ENCODE measurements around the gene TMCC1. TPM values are rescaled to one million over a fixed set of nuclear protein-coding genes. Genes with fewer than 3 reads are reported as not detected.

The TMCC1 gene
- total and polyA plus RNA-seq, 2 donors (not counting 3 experiments of a cell fraction or from before 2014, with no cell fraction given): 17.4 to 38.4 TPM

DNA sequence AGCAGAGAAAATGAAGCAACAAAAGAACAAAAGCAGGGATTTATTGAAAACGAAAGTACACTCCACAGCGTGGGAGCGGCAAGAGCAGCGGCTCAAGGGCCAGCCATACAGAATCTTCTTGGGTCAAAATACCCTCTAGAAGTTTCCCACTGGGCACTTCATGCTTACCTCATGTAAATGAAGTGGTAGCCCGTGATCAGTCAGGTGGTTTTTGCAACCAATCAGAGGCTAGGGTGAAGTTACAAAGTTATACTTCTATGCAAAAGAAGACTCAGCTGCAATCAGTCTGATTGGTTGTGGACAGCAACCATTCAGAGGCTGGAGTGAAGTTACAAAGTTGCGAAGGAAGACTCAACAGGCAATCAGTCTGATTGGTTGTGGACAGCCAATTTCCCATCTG is 43.2 kb upstream of the TMCC1 start:
- BruUV-seq (replicated peaks): no TSS peak
- DNase-seq (ENCODE audit: low read depth, low spot score) (peak; percentile 60), FAIRE-seq (peak; percentile 86)
- Histone ChIP-seq H3K4me2 (ENCODE audit: insufficient read depth, low read length) (peak overlapping the region; percentile 20), H3K9me1 (replicated peaks; ENCODE audit: control insufficient read depth, extremely low read depth, insufficient read depth, low read length) (no peaks in the 10 kb centered on the region), H3K4me3 (replicated peaks in 1 of 3; ENCODE audit: insufficient read depth in 1 of 3, low read depth in 1 of 3, low read length in 3 of 3) (peak overlapping the region in 2 of 3 experiments; percentile 13 to 14), H4K20me1 (replicated peaks; ENCODE audit: control insufficient read depth, extremely low read depth, insufficient read depth, low read length) (no peaks in the 10 kb centered on the region), H3K36me3 (ENCODE audit: control insufficient read depth in 2 of 2, extremely low read depth in 1 of 2, insufficient read depth in 2 of 2, low read length in 2 of 2) (no peaks in the 10 kb centered on the region), H3K9ac (replicated peaks; ENCODE audit: extremely low read depth, insufficient read depth, low read length) (peak overlapping the region; percentile 22), H3K9me3 (replicated peaks; ENCODE audit: control insufficient read depth, insufficient read depth, low read length) (no peaks in the 10 kb centered on the region), H3K27me3 (ENCODE audit: control insufficient read depth in 2 of 2, insufficient read depth in 2 of 2, low read length in 2 of 2) (peaks cover 0 to 5% of the 10 kb centered on the region in 2 experiments), H3K27ac (ENCODE audit: insufficient read depth, low read depth, low read length) (no peak overlapping the region), H3K4me1 (ENCODE audit: control insufficient read depth, extremely low read depth, insufficient read depth, low read length) (peaks cover 3% of the 10 kb centered on the region), H3K79me2 (ENCODE audit: control insufficient read depth, insufficient read depth, low read length) (no peaks in the 10 kb centered on the region), H2AFZ (ENCODE audit: low read depth, low read length) (peak overlapping the region; percentile 25)
- intact Hi-C loops (cut with micrococcal nuclease) (no loop called here), dilution Hi-C loops (cut with MboI; ENCODE audit: extremely low pct_ligation_motif_present, low sequenced_read_pairs) (no loop called here)
- POLR2A ChIA-PET: no interaction called here
- CTCF ChIA-PET: interaction anchor here (0.7 kb wide), 2 partner anchors 66 to 447 kb away, joined by 3 to 4 read pairs; no protein-coding TSS in a partner anchor
- TF ChIP-seq FOS (IDR thresholded peaks at IDR 0.05; ENCODE audit: borderline replicate concordance, insufficient read depth, low read length): no peak
- no peak for TF ChIP-seq POLR2A (IDR thresholded peaks at IDR 0.05; ENCODE audit: low read depth, low read length)
- TF ChIP-seq, protein P1, sequence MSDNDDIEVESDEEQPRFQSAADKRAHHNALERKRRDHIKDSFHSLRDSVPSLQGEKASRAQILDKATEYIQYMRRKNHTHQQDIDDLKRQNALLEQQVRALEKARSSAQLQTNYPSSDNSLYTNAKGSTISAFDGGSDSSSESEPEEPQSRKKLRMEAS (IDR thresholded peaks at IDR 0.05; ENCODE audit: insufficient read depth, insufficient read length): no peak
- TF ChIP-seq EZH2 (IDR thresholded peaks at IDR 0.05; ENCODE audit: borderline replicate concordance, low read depth, low read length, severe bottlenecking): no peak
- TF ChIP-seq, protein P2, sequence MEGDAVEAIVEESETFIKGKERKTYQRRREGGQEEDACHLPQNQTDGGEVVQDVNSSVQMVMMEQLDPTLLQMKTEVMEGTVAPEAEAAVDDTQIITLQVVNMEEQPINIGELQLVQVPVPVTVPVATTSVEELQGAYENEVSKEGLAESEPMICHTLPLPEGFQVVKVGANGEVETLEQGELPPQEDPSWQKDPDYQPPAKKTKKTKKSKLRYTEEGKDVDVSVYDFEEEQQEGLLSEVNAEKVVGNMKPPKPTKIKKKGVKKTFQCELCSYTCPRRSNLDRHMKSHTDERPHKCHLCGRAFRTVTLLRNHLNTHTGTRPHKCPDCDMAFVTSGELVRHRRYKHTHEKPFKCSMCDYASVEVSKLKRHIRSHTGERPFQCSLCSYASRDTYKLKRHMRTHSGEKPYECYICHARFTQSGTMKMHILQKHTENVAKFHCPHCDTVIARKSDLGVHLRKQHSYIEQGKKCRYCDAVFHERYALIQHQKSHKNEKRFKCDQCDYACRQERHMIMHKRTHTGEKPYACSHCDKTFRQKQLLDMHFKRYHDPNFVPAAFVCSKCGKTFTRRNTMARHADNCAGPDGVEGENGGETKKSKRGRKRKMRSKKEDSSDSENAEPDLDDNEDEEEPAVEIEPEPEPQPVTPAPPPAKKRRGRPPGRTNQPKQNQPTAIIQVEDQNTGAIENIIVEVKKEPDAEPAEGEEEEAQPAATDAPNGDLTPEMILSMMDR (IDR thresholded peaks at IDR 0.05; ENCODE audit: extremely low read depth in 1 of 2, insufficient read depth in 1 of 2, low read depth in 1 of 2, low read length in 2 of 2): no peak
- TF ChIP-seq JUN (IDR thresholded peaks at IDR 0.05; ENCODE audit: borderline replicate concordance, insufficient read depth, insufficient read length, low read depth): no peak
- TF ChIP-seq MYC (IDR thresholded peaks at IDR 0.05; ENCODE audit: low read depth, low read length): no peak
- TF ChIP-seq POLR2AphosphoS5 (IDR thresholded peaks at IDR 0.05; ENCODE audit: insufficient read depth, low read depth, low read length): no peak
- no peak for TF ChIP-seq GATA2 (IDR thresholded peaks at IDR 0.05; ENCODE audit: insufficient read depth, insufficient read length, low read depth, low read length)
